MM.1S (cell line): ENCODE data around the gene KL.

Experiments
- EZH2 ChIP-seq: fragments of 300-600 bp; sonication (generic); optimal IDR thresholded peaks from 2 replicates; pipeline ENCODE3; 2017; ENCODE audit warnings: low read depth, mild to moderate bottlenecking, antibody characterized with exemption, low read length, mixed read lengths
- TF ChIP-seq, protein P1 (sequence below): fragments of 300-600 bp; sonication (generic); IDR thresholded peaks from 2 replicates; pipeline ENCODE4 v1.5.1; 2016; ENCODE audit warnings: antibody characterized with exemption, low read length, mixed read lengths

DNA sequence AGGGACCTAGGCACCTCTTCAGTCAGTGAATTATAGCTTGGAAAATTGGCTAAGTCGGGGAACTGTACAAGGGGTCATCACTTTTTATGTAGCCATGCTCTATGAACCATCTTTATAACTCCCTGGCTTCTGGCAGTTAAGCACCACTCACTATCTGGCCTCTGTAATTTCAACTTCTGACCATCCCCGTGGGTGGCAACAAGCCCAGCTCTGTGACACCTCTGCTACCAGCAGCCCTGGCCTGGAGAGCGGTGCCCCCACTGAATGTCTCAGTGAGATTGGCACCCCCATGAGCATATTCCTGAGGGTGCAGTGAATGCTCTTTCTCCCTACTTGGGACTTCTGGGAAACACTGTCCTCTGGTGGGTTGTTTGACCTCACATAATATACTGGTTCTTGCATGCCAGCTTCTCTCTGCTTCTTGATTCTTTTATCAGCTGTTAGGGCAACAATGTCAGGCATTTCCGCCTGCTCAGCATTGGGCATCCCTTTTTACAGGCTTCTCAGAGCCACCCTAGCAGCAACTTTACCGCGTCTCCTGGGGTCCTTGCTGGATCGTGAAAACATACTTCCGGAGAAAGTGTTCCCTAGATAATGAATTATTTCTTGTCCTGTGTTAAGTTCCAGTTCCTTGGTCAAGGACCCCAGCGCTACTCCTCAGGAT is 10.4 kb downstream of the KL start:
- TF ChIP-seq, protein P1, sequence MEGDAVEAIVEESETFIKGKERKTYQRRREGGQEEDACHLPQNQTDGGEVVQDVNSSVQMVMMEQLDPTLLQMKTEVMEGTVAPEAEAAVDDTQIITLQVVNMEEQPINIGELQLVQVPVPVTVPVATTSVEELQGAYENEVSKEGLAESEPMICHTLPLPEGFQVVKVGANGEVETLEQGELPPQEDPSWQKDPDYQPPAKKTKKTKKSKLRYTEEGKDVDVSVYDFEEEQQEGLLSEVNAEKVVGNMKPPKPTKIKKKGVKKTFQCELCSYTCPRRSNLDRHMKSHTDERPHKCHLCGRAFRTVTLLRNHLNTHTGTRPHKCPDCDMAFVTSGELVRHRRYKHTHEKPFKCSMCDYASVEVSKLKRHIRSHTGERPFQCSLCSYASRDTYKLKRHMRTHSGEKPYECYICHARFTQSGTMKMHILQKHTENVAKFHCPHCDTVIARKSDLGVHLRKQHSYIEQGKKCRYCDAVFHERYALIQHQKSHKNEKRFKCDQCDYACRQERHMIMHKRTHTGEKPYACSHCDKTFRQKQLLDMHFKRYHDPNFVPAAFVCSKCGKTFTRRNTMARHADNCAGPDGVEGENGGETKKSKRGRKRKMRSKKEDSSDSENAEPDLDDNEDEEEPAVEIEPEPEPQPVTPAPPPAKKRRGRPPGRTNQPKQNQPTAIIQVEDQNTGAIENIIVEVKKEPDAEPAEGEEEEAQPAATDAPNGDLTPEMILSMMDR = no peak
- TF ChIP-seq EZH2 = no peak
